ENCODE results near the gene CARD19. TPM values are rescaled to one million over a fixed set of nuclear protein-coding genes. Genes with fewer than 3 reads are reported as not detected.

CARD19 gene
- total and polyA plus RNA-seq, 2 donors (not counting 1 experiment from before 2014, with no cell fraction given), result 31.9 to 63.4 TPM

- no peak for ATAC-seq (ENCODE audit: low read depth)
- Mint-ChIP-seq H3K27ac (peak overlapping the region; percentile 95), H3K4me3 (peak overlapping the region; percentile 82), H3K4me1 (peaks cover 60% of the 10 kb centered on the region), H3K9me3 (ENCODE audit: insufficient read depth) (peaks cover 5% of the 10 kb centered on the region), H3K27me3 (no peaks in the 10 kb centered on the region)
- CTCF ChIA-PET, result interaction anchor here (1.6 kb wide), 1 partner anchor 17 kb away, joined by 3 read pairs; no protein-coding TSS in a partner anchor
- H2AFZ ChIP-seq (ENCODE audit: insufficient read depth, low read depth, low read length, poor library complexity, severe bottlenecking), result no peak overlapping the region
- no peaks in the 10 kb centered on the region for H4K20me1 ChIP-seq (ENCODE audit: control insufficient read depth, insufficient read depth, low read length, poor library complexity, severe bottlenecking)
- H3K4me1 ChIP-seq (ENCODE audit: control insufficient read depth in 2 of 2, insufficient read depth in 2 of 2, low read length in 2 of 2), result peaks cover 57% of the 10 kb centered on the region in 2 donors
- H3K9ac ChIP-seq (ENCODE audit: low read length), result no peak overlapping the region
- peak overlapping the region in 1 of 2 donors; percentile 98 for H3K27ac ChIP-seq (ENCODE audit: low read length in 2 of 2)
- 89% methylated on average over 7 of the region's 7 CpGs for WGBS (ENCODE audit: insufficient coverage)
- peak overlapping the region; percentile 90 for H3K4me2 ChIP-seq (replicated peaks; ENCODE audit: low read depth, low read length, poor library complexity, severe bottlenecking)
- H3K36me3 ChIP-seq (replicated peaks in 1 of 2; ENCODE audit: control extremely low read depth in 1 of 2, control insufficient read depth in 1 of 2, extremely low read depth in 1 of 2, insufficient read depth in 2 of 2, low read length in 1 of 2), result peaks cover 0 to 4% of the 10 kb centered on the region in 2 experiments
- H3K79me2 ChIP-seq (ENCODE audit: control insufficient read depth, insufficient read depth, low read length), result no peaks in the 10 kb centered on the region
- TF ChIP-seq EZH2 (IDR thresholded peaks at IDR 0.05; ENCODE audit: borderline replicate concordance, insufficient read depth, low read depth, low read length, poor library complexity, severe bottlenecking) (no peak), CTCF (IDR thresholded peaks at IDR 0.05) (no peak)
- no peak overlapping the region for H3K4me3 ChIP-seq (ENCODE audit: control extremely low read depth in 1 of 5, extremely low read depth in 1 of 5, insufficient read depth in 1 of 5, low read depth in 2 of 5, low read length in 4 of 5)
- H3K9me3 ChIP-seq (ENCODE audit: control extremely low read depth in 1 of 3, control insufficient read depth in 2 of 3, insufficient read depth in 1 of 3, low read length in 2 of 3), result peaks cover 0 to 13% (median 0%) of the 10 kb centered on the region in 3 donors
- POLR2A ChIA-PET, result interaction anchor here (1.1 kb wide), 1 partner anchor 28 kb away, joined by 6 read pairs; no protein-coding TSS in a partner anchor
- intact Hi-C loops (cut with micrococcal nuclease), result loop anchor here (10.0 kb wide), 1 partner anchor 978 kb away; the partner anchor contains the start of gene SPTLC1
- DNase-seq, result no peak
- H3K27me3 ChIP-seq (replicated peaks in 1 of 4; ENCODE audit: control extremely low read depth in 1 of 4, control insufficient read depth in 3 of 4, insufficient read depth in 4 of 4, low read length in 3 of 4), result no peaks in the 10 kb centered on the region
Observed at GRCh38 chr9:93092251-93092991, 3.6 kb upstream of the CARD19 start.
